VCaP (cell line): ENCODE data around the gene NUDT14.

ENCODE experiments used
- H3K27ac ChIP-seq: fragments of 450-650 bp; 2 replicates; pipeline ENCODE4 v1.5.1; 2017
- CTCF ChIP-seq: fragments of 450-650 bp; conservative IDR thresholded peaks from 2 replicates; pipeline ENCODE4 v1.5.1; 2017; ENCODE audit warnings: mild to moderate bottlenecking, moderate library complexity

Gene NUDT14

DNA sequence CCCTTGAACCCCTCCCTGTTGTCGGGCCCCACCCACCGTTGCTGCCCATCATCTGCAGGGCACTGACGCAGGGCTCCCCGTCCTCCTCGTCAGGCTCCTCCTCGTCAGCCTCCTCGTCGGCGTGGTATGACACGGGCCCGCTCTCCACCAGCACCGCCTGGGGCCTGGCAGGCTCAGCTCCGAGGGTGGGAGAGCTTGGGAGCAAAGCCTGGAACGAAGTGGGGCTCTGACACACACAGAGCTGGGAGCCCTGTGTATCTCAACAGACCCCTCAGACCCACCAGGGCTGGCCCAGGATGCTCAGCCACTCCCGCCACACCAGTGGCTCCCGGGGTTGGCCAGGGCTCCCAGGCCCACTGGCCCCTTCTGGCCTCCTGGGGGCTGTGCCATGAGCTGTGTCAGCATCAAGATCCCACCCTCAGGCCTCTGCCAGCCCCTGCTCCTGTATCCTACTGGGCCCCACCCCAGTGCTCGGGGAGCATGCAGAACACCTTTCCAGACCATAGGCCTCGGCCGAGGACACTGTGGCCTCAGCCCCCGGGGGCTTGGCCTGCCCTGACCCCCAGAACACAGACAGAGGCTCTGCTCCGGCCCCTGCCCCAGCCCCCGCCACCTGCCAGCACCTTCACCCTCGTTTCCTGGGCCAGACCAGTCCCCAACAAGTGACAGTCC is 30.1 kb upstream of the NUDT14 start:
- TF ChIP-seq CTCF = no peak
- no peak overlapping the region for H3K27ac ChIP-seq

DNA sequence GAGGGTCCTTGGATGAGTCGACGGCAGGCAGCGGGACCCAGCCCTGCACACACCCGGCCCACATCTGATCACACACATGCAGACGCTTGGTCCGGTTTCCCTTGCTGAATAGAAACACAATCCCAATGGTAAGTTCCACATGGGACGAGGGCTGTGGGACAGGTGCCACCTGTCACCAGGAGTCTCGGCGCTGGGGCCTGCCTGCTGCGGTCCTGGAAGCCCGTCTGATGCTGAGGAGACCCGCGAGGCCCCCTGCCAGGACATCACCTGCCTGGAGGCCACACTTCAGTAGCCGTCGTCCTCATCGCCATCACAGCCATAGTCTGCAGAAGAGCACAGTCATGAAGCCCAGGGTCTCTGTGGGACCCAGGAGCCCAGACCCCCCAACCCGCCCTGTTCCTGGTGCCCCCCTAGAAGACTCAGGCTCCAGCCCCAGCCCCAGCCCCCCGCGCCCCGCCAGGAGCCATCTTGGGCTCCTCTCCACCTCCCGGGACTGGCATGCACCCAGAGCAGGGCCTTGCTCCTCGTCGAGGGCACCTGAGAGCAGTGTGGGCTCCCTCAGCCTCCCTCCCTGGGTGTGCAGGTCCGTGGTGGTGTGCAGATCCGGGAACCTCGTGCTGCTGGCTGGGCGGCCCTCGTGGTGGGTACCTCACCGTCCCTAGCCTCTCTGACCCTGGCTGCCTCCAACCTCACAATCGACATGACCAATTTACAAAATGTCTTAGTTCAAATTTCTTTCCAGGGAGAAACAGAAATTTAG is 29.3 kb upstream of the NUDT14 start:
- no peak for TF ChIP-seq CTCF
- no peak overlapping the region for H3K27ac ChIP-seq

GRCh38 chr14:105209646-105210045 is 28.5 kb upstream of the NUDT14 start:
- no peak overlapping the region for H3K27ac ChIP-seq
- no peak for TF ChIP-seq CTCF

DNA sequence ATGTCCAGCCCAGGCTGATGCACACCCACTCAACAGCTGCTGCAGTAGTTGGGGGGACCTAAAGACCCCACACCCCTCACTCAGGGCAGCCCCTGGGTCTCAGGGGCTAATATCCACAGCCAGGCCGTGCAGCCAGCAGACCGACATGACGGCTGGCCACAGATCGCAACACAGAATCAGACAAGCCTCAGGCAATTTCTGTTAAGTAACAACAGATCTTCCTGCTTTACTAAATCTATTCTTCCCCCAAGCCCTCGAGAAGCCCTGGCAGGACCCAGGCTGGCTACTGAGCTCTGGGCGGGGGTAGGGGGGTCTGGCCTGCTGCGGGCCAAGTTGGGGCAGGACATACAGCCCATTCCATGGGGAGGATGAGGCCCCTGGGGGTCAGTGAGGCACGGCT is 28.0 kb upstream of the NUDT14 start:
- no peak for TF ChIP-seq CTCF
- no peak overlapping the region for H3K27ac ChIP-seq

DNA sequence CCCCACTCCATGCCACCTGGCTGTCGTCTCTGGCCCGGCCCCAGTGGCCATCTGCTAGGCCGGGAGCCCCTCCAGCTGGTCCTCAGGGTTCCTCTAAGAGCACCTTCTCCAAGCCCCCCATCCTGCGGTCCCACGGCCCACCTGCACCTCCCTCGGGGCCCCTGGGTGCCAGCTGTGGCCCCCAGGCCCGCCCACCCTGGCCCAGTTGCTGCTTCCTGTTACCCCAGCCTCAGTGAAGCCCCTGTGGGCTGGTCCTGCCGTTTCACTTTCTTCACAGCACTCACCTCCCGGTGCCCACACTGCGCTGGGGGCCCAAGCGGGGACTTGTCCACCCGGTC is 27.6 kb upstream of the NUDT14 start:
- no peak overlapping the region for H3K27ac ChIP-seq
- no peak for TF ChIP-seq CTCF

DNA sequence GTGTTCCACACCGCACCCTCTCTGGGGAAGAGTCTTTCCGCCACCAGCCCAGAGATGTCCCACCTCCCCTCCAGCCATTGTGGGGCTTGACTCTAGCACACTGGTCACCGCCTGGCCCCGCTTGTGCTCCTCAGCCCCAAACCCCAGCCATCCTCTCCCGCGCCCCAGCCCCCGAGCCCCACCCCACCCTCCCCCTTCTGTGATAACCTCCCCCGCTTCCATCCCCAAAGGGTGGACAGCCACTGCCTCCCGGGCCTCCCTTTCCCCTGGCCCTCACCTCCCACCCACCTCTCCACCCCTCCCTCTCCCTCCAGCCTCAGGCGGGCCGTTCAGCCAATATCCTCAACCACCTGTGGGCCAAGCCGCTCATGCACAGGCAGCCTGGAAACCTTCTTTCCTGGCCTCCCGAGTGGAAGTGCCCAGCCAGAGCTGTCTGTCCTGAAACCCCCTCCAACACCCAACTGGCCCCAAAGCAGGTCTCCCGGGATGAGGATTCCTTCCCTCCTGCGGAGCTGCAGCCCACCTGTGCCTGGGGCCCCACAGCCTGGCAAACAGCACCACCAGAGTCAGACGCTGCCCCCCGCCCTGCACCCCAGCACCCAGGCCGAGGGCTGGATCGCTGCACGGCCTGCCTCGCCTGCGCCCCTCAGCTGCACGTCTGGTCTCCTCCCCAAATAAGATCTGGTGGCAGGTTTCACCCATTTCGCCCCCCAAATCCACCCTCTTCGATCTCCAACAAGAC is 27.1 kb upstream of the NUDT14 start:
- H3K27ac ChIP-seq = no peak overlapping the region
- no peak for TF ChIP-seq CTCF

GRCh38 chr14:105207460-105207901 is 26.4 kb upstream of the NUDT14 start:
- no peak for TF ChIP-seq CTCF
- H3K27ac ChIP-seq = no peak overlapping the region
